AG09309 (cell line): Measurements from ENCODE around the gene UGT1A10.
"Not testable (repeated sequence)": the region's sequence is repeated elsewhere in the genome, so short reads cannot be mapped to it uniquely, and the experiment has no call there.

Source experiments
- DNase-seq: peaks from one replicate; pipeline ENCODE4 v3.0.0-alpha.2; 2010; ENCODE audit warnings: low read depth
- H3K4me3 ChIP-seq: 2 replicates; pipeline ENCODE4 v1.5.1; 2011; ENCODE audit warnings: mild to moderate bottlenecking, low read depth, low read length, moderate library complexity; ENCODE audit not compliant: control insufficient read depth
- CTCF ChIP-seq: IDR thresholded peaks from 2 replicates; pipeline ENCODE4 v1.5.1; 2011; ENCODE audit warnings: mild to moderate bottlenecking, low read depth, low read length, inconsistent platforms; ENCODE audit not compliant: insufficient read depth, control insufficient read depth; ENCODE audit errors: missing control alignments

Gene UGT1A10

GRCh38 chr2:233638836-233639235, 2.6 kb downstream of the UGT1A10 start:
- no peak for DNase-seq
- no peak for TF ChIP-seq CTCF
- no peak overlapping the region for H3K4me3 ChIP-seq

GRCh38 chr2:233639860-233640259, 3.6 kb downstream of the UGT1A10 start:
- H3K4me3 ChIP-seq = no peak overlapping the region
- no peak for TF ChIP-seq CTCF
- no peak for DNase-seq

- no peak for DNase-seq
- H3K4me3 ChIP-seq = no peak overlapping the region
- peak; percentile 18 for TF ChIP-seq CTCF
Observed at GRCh38 chr2:233643128-233643527, 6.9 kb downstream of the UGT1A10 start.

- not testable (repeated sequence) for H3K4me3 ChIP-seq, DNase-seq
Observed at GRCh38 chr2:233646033-233646432, 9.8 kb downstream of the UGT1A10 start.

- no peak for TF ChIP-seq CTCF
- no peak overlapping the region for H3K4me3 ChIP-seq
- no peak for DNase-seq
Observed at GRCh38 chr2:233650981-233651380, 14.7 kb downstream of the UGT1A10 start.

GRCh38 chr2:233651430-233651829, 15.2 kb downstream of the UGT1A10 start:
- no peak overlapping the region for H3K4me3 ChIP-seq
- no peak for DNase-seq
- TF ChIP-seq CTCF = no peak

- H3K4me3 ChIP-seq = no peak overlapping the region
- TF ChIP-seq CTCF = no peak
- DNase-seq = no peak
Observed at GRCh38 chr2:233654501-233654900, 18.3 kb downstream of the UGT1A10 start.
